GM19240 (cell line): ENCODE results near the gene ATP6V1G2.
"Not testable (repeated sequence)": the region's sequence is repeated elsewhere in the genome, so short reads cannot be mapped to it uniquely, and the experiment has no call there.

Source experiments
- DNase-seq: peaks from one replicate; pipeline ENCODE4 v3.0.0; 2011; ENCODE audit warnings: low spot score; ENCODE audit not compliant: insufficient read length

Gene ATP6V1G2

GRCh38 chr6:31529329-31530150, 16.9 kb downstream of the ATP6V1G2 start:
- DNase-seq: no peak

GRCh38 chr6:31528821-31529328, 17.5 kb downstream of the ATP6V1G2 start, which contains the start of gene MCCD1:
MCCD1 (plus strand) TSS chr6:31528962; CDS start chr6:31529015, 53 bp downstream.
- DNase-seq: no peak

- DNase-seq: no peak
These were observed 18.1 kb downstream of the ATP6V1G2 start for GRCh38 chr6:31528307-31528777.

GRCh38 chr6:31525932-31526591, 20.3 kb downstream of the ATP6V1G2 start:
- DNase-seq: no peak

- DNase-seq: no peak
These were observed 20.9 kb downstream of the ATP6V1G2 start for GRCh38 chr6:31525553-31525931.

GRCh38 chr6:31521835-31522234, 24.6 kb downstream of the ATP6V1G2 start:
- no peak for DNase-seq

- DNase-seq: no peak
These were observed 32.8 kb downstream of the ATP6V1G2 start for GRCh38 chr6:31513456-31514165.

GRCh38 chr6:31510007-31510406, 36.4 kb downstream of the ATP6V1G2 start:
- DNase-seq: no peak

GRCh38 chr6:31509036-31509435, 37.4 kb downstream of the ATP6V1G2 start:
- DNase-seq: not testable (repeated sequence)

GRCh38 chr6:31502586-31502985, 43.8 kb downstream of the ATP6V1G2 start:
- DNase-seq: no peak

- not testable (repeated sequence) for DNase-seq
These were observed 46.8 kb downstream of the ATP6V1G2 start for GRCh38 chr6:31499648-31500047.

GRCh38 chr6:31498748-31499147, 47.7 kb downstream of the ATP6V1G2 start:
- no peak for DNase-seq

GRCh38 chr6:31497531-31498476, 48.6 kb downstream of the ATP6V1G2 start, which contains the start of gene MICB:
MICB (plus strand) TSS chr6:31498145; CDS start chr6:31498194, 49 bp downstream.
- no peak for DNase-seq

- not testable (repeated sequence) for DNase-seq
These were observed 49.6 kb downstream of the ATP6V1G2 start for GRCh38 chr6:31496826-31497225.

GRCh38 chr6:31495580-31495979, 50.8 kb downstream of the ATP6V1G2 start:
- DNase-seq: no peak
